GM18508 (cell line): ENCODE results near the gene CREB3L2.
"Not testable (repeated sequence)": the region's sequence is repeated elsewhere in the genome, so short reads cannot be mapped to it uniquely, and the experiment has no call there.

Source experiments
- ATAC-seq: cut with Tn5 transposase; IDR thresholded peaks from one replicate; pipeline ENCODE4 v1.9.1; 2021; ENCODE audit warnings: moderate number of reproducible peaks; ENCODE audit not compliant: insufficient read depth, unreplicated experiment

Gene CREB3L2

GRCh38 chr7:137850571-137850970, 151.3 kb downstream of the CREB3L2 start:
- no peak for ATAC-seq

GRCh38 chr7:137848095-137848494, 153.8 kb downstream of the CREB3L2 start:
- ATAC-seq, result no peak

GRCh38 chr7:137847568-137848050, 154.3 kb downstream of the CREB3L2 start:
- ATAC-seq, result no peak

- ATAC-seq, result no peak
Observed at GRCh38 chr7:137846827-137847567, 154.9 kb downstream of the CREB3L2 start, which contains the start of gene DGKI. TSS of gene DGKI (minus strand) at chr7:137846974.

- ATAC-seq, result no peak
Observed at GRCh38 chr7:137846549-137846826, 155.4 kb downstream of the CREB3L2 start.

- no peak for ATAC-seq
Observed at GRCh38 chr7:137844677-137845425, 157.0 kb downstream of the CREB3L2 start.

GRCh38 chr7:137839903-137840779, 161.7 kb downstream of the CREB3L2 start:
- no peak for ATAC-seq

- ATAC-seq, result no peak
Observed at GRCh38 chr7:137838706-137839315, 163.1 kb downstream of the CREB3L2 start.

GRCh38 chr7:137836541-137836940, 165.3 kb downstream of the CREB3L2 start:
- no peak for ATAC-seq

- no peak for ATAC-seq
Observed at GRCh38 chr7:137836113-137836509, 165.8 kb downstream of the CREB3L2 start.

- ATAC-seq, result no peak
Observed at GRCh38 chr7:137835486-137836112, 166.3 kb downstream of the CREB3L2 start.

- no peak for ATAC-seq
Observed at GRCh38 chr7:137834552-137834951, 167.3 kb downstream of the CREB3L2 start.

- ATAC-seq, result not testable (repeated sequence)
Observed at GRCh38 chr7:137832990-137833389, 168.9 kb downstream of the CREB3L2 start.

- ATAC-seq, result no peak
Observed at GRCh38 chr7:137832382-137832781, 169.5 kb downstream of the CREB3L2 start.

GRCh38 chr7:137831555-137831954, 170.3 kb downstream of the CREB3L2 start:
- not testable (repeated sequence) for ATAC-seq

- no peak for ATAC-seq
Observed at GRCh38 chr7:137829337-137829992, 172.4 kb downstream of the CREB3L2 start.

- ATAC-seq, result no peak
Observed at GRCh38 chr7:137828456-137828855, 173.4 kb downstream of the CREB3L2 start.

GRCh38 chr7:137825489-137825888, 176.4 kb downstream of the CREB3L2 start:
- no peak for ATAC-seq
